ENCODE results near the gene GPR107.
A peak's percentile ranks its signal among the peaks of the same experiment; 100 is the strongest.

Gene GPR107

DNA sequence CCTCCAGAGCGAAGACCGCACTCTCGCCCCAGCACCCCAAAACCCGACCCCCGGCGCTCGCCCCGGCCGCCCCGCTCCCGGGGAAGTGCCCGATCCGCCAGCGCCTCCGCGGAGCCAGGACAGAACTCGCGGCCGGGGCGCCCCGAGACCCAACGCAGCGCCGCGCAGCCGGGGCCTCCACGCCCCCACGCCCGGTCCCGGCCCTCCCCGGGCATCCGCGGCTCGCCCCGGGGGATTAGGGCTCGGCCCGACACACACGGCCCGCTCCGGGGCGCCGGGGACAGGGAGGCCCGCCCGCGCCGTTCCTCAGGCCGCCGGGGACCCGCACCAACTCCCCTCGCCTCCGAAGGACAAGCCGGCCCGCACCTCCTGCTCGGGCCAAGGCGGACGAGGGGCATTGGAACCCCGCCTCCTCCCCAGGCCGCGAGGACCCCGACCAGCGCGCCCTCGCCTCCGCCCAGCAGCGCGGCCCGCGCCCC lies 11.3 kb upstream of the GPR107 start:
- H3K4me3 Mint-ChIP-seq, result peak overlapping the region; percentile 95
- H3K27ac Mint-ChIP-seq, result peak overlapping the region; percentile 92
- peaks cover 62% of the 10 kb centered on the region for H3K4me1 Mint-ChIP-seq
- H3K27me3 Mint-ChIP-seq, result no peaks in the 10 kb centered on the region
- H3K9me3 Mint-ChIP-seq, result no peaks in the 10 kb centered on the region
- H3K36me3 Mint-ChIP-seq, result peaks cover 2% of the 10 kb centered on the region

DNA sequence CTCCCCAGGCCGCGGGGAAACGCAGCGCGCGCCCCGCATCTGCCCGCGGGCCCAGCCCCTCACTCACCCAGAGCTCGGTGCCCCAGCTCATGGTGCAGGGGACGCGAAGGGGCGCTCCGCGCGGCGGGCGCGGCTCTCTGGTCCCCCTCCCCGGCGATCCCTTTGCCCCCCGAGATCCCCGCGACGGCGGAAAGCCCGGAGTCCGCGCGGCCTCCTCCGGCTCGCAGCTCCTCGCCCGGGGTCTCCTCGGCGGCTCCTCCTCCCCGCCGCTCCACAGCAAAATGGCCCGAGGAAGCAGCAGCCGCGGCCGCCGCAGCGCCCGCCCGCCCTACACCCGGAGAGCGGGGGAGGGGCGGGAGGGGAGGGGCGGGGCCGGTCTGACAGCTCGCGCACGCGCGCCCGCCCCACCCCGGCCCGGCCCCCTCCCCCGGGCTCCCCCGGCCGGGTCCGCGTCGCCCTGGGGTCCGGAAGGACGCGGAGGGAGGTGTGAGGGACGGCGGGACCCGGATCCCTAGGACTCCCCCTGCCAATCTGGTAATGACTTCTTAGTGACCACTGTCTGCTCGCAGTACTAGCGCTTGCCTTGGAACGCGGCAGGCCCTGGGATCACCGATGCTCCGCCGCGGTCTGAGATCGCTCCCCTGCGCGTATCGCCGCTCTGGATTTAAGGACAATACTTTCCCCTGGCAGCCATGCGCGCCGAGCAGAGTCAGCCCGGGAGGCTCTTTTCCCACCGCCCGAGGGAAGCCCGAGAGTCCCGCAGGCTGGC lies 10.6 kb upstream of the GPR107 start, which contains the start of gene FNBP1:
Gene FNBP1 (minus strand): TSS at position 305 of the 769 bp plus-strand sequence. CDS start 214 bp downstream, at position 91.
- Mint-ChIP-seq H3K27ac (peak within 1 kb of the TSS; percentile 95), H3K4me3 (peak within 1 kb of the TSS; percentile 95), H3K4me1 (peaks cover 57% of the 10 kb centered on the region), H3K9me3 (no peaks in the 10 kb centered on the region), H3K36me3 (peaks cover 2% of the 10 kb centered on the region), H3K27me3 (no peaks in the 10 kb centered on the region)

DNA sequence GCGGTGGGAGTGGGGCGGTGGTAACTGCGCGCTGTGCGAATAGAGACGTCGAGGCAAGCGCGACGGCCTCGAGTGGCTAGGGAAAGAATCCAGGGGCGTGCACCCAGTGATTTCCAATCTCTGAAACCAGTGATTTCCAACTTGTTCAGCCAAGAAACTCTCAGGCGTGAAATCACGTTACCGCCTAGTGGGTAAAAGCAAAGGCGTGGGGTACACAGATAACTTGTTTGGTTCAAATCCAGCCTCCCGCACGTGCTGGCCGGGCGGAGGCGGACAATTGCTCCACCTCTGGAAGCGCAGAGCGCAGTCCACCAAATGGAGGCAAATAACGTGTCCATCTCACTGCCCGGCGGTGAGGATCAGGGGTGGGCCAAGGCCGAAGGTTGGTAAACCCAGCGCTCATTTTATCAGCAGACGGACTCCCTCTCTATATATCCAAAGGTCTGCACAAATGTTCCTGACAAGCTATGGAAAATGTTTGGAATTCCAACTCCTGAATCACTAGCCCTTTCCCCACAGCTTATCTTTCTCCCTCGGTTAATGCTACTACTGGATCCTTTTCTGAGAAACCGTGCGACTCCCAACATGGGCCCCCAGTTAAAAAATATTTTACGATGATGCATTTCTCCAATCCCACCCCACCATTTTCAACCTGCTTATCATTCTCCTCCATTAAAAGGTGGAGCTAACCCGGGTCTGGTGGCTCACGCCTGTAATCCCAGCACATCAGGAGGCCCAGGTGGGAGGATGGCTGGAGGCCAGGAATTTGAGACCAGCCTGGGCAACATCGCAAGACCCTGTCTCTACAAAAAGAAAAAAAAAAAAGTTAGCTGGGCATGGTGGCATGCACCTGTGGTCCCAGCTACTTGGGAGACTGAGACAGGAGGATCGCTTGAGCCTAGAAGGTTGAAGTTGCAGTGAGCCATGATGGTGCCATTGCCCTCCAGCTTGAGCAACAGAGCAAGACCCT lies 9.8 kb upstream of the GPR107 start:
- peaks cover 2% of the 10 kb centered on the region for H3K36me3 Mint-ChIP-seq

DNA sequence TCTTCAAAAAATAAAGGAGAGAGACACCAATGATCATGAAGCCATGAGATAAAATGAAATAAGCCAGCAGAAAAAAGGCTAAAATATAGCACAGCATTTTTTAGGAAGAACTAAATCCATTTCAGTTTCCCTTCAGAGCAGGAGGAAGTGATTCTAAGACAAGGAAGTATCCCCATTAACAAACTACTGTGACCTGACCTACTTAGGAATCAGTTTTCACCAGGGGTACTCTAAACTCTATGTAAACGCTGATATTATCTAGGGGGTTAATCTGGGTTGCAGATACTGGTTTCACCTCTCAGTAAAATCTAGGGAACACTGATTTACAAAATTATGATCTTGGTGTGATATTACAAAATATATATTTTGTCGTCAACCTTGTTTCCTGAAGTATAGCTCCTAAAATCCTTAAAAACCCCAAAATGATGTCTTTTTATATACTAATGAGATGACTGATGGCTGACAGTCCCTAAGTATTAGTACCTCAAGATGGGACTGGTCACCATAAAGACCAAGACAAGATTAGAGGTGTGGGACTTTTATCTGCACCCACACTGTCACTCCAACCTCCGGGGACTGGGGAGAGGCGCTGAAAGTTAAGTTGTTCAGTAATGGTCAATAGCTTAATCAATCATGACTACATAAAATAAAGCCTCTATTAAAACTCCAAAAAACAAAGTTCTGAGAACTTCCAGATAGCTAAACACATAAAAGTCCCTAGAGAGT lies 7.8 kb upstream of the GPR107 start:
- H3K27me3 Mint-ChIP-seq, result no peaks in the 10 kb centered on the region
- no peaks in the 10 kb centered on the region for H3K9me3 Mint-ChIP-seq
- H3K4me3 Mint-ChIP-seq, result no peak overlapping the region
- H3K27ac Mint-ChIP-seq, result peak overlapping the region; percentile 79
- no peaks in the 10 kb centered on the region for H3K36me3 Mint-ChIP-seq
- peaks cover 45% of the 10 kb centered on the region for H3K4me1 Mint-ChIP-seq

More for the DNA sequence above, 9.8 kb upstream of the GPR107 start:
- Mint-ChIP-seq H3K4me3 (peak overlapping the region; percentile 88), H3K4me1 (peaks cover 51% of the 10 kb centered on the region), H3K27me3 (no peaks in the 10 kb centered on the region), H3K9me3 (no peaks in the 10 kb centered on the region), H3K27ac (peak overlapping the region; percentile 95)

DNA sequence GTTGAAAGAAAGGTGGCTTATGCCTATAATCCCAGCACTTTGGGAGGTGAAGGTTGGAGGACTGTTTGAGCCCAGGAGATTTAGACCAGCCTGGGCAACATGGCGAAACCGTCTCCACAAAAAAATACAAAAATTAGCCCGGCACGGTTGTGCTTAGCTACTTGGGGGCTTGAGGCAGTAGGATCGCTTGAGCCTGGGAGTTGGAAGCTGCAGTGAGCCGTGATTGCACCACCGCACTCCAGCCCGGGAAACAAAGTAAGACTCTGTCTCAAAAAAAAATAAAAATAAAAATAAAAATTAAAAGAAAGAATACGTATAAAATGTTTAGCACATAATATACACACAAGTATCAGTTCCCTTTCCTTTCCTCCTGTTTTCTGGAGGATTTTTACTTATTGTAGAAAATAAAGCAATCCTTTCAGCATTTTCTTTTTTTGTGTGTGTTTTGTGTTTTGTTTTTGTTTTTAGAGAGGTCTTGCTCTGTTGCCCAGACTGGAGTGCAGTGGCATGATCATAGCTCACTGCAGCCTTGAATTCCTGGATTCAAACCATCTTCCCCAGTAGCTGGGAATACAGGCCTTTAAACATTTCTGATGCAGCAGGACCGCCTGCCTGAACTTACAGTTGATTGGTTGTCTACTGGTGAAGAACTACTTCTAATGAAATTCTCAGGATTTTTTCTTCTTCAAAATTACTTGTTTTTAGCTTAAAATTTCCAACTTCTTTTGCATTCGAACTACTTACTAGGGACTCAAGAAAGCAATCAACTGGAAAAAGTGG lies 4.1 kb upstream of the GPR107 start:
- Mint-ChIP-seq H3K4me1 (peaks cover 44% of the 10 kb centered on the region), H3K36me3 (no peaks in the 10 kb centered on the region), H3K9me3 (no peaks in the 10 kb centered on the region), H3K27me3 (no peaks in the 10 kb centered on the region), H3K27ac (no peak overlapping the region), H3K4me3 (no peak overlapping the region)

DNA sequence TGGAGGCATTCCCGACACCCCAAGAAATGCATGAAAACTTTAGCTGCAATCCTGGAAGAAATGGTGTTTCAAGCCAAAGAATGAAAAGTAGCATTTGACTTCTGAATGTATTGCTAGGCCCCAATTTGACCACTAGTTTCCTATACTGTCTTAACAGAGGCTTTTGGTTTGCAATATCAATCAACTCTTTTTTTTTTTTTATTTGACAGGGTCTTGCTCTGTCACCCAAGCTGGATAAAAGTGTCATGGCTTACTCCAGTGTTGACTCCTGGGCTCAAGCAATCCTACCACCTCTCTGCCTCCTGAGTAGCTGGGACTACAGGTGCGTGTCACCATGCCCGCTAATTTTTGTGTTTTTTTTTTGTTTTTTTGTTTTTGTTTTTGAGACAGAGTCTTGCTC lies 3.2 kb upstream of the GPR107 start:
- Mint-ChIP-seq H3K4me3 (peak overlapping the region; percentile 33), H3K36me3 (no peaks in the 10 kb centered on the region), H3K9me3 (no peaks in the 10 kb centered on the region), H3K4me1 (peaks cover 42% of the 10 kb centered on the region), H3K27ac (no peak overlapping the region), H3K27me3 (no peaks in the 10 kb centered on the region)

DNA sequence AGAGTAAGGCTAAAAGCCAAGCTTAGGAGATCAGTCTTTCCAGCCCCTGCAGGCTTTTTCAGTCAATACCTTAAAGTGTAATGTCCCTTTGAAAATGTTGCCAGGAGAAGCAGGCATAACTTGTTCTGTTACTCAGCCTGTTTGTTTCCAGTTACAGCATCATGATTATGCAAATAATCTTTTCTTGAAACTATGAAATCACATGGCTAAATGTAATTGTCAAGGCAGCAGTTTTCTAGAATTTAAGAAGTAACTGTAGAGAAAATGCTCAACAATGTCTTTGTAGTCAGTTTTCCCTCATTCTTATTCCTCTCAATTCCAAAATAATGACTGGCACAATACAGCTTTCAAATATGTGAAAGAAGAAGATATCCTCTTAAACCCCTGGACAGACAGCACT lies 1.9 kb upstream of the GPR107 start:
- Mint-ChIP-seq H3K36me3 (no peaks in the 10 kb centered on the region), H3K27ac (peak overlapping the region; percentile 56), H3K27me3 (no peaks in the 10 kb centered on the region), H3K4me3 (peak overlapping the region; percentile 70), H3K9me3 (no peaks in the 10 kb centered on the region), H3K4me1 (peaks cover 33% of the 10 kb centered on the region)

DNA sequence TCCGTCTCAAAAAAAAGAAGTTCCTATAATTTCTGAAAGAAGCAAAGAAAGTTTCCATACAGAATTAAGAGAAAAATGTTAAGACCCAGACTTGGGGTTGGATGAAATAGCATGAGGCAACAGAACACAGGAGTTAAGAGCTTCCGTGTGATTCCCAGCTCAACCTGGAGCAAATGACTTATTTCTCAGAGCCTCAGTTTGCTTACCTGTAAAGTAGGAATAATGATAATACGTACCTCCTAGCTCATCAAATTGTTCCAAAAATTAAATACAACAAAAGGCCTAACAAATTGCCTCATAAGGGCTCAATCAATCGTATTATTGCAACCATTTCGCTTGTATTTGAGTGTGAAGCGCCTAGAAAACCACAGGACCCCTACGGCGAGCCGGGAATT lies 600 bp upstream of the GPR107 start:
- Mint-ChIP-seq H3K36me3 (no peaks in the 10 kb centered on the region), H3K27ac (peak overlapping the region; percentile 85), H3K27me3 (no peaks in the 10 kb centered on the region), H3K4me1 (peaks cover 36% of the 10 kb centered on the region), H3K9me3 (no peaks in the 10 kb centered on the region), H3K4me3 (peak overlapping the region; percentile 95)

DNA sequence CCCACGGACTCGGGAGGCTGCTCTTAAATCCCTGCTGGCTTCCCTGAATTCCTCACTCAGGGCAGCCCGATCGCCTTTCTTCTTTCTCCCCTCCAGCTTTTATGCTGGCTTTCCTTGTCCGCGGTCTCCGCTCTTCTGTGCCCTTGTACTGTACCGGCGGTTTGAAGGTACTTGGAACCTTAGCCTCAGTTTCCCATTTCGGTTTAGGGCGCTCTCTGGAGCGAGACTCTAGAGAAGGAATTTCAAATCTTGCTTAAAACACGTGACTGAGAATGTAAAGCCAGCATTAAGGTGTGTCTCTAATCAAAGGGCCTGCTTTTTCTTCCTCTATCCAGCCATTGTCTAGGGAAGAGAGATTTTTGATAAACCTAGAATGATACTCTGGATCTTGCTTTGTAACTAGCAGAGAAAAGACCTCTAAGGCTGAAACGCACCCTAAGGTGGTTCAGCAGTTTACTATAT lies 650 bp downstream of the GPR107 start:
- peak overlapping the region; percentile 95 for H3K4me3 Mint-ChIP-seq
- no peaks in the 10 kb centered on the region for H3K9me3 Mint-ChIP-seq
- H3K27me3 Mint-ChIP-seq, result no peaks in the 10 kb centered on the region
- H3K4me1 Mint-ChIP-seq, result peaks cover 41% of the 10 kb centered on the region
- H3K27ac Mint-ChIP-seq, result peak overlapping the region; percentile 95
- no peaks in the 10 kb centered on the region for H3K36me3 Mint-ChIP-seq

DNA sequence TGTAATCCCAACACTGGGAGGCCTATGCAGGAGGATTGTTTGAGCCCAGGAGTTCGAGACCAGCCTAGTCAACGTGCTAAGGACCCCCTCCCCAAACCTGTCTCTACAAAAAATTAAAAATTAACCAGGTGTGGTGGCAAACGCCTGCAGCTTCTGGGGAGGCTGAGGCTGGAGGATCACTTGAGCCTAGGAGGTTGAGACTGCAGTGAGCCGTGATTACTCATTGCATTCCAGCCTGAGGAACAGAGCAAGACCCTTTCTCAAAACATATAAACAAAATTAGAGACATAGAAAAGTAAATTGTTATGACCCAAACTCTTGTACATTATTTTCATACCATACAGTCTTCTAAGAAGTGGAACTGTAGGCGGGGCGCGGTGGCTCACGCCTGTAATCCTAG lies 1.1 kb downstream of the GPR107 start:
- peaks cover 41% of the 10 kb centered on the region for H3K4me1 Mint-ChIP-seq
- no peaks in the 10 kb centered on the region for H3K9me3 Mint-ChIP-seq
- H3K36me3 Mint-ChIP-seq, result no peaks in the 10 kb centered on the region
- H3K27me3 Mint-ChIP-seq, result no peaks in the 10 kb centered on the region
- H3K4me3 Mint-ChIP-seq, result peak overlapping the region; percentile 95
- peak overlapping the region; percentile 95 for H3K27ac Mint-ChIP-seq

DNA sequence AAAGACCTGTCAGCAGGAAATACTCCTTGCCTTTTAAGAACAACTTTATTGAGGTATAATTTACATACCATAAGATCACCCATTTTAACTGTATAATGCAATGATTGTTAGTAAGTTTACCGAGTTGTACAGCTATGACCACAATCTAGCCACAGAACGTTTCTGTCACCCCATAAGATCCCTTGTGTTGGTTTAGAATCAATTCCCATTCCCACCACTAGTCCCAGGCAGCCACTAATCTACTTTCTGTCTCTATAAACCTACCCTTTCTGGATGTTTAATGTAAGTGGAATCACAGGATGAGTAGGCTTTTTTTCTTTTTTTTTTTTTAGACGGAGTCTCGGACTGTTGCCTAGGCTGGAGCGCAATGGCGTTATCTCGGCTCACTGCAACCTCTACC lies 4.4 kb downstream of the GPR107 start:
- Mint-ChIP-seq H3K36me3 (no peaks in the 10 kb centered on the region), H3K4me3 (no peak overlapping the region), H3K9me3 (no peaks in the 10 kb centered on the region), H3K4me1 (peaks cover 39% of the 10 kb centered on the region), H3K27ac (no peak overlapping the region), H3K27me3 (no peaks in the 10 kb centered on the region)

DNA sequence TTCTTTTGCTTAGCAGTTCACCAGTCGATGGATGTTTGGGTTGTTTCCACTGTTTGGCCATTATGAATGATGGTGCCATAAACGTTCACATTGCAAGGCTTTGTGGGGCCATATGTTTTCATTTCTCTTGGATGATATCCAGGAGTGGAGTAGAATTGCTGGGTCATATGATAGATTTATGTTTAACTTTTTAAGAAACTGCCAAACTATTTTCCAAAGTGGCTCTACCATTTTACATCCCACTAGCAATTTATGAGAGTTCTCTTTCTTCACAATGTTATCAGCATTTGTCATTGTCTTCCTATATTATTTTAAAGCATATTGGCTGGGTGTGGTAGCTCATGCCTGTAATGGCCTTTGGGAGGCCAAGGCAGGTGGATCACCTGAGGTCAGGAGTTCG lies 5.2 kb downstream of the GPR107 start:
- Mint-ChIP-seq H3K4me3 (no peak overlapping the region), H3K4me1 (peaks cover 42% of the 10 kb centered on the region), H3K27me3 (no peaks in the 10 kb centered on the region), H3K27ac (no peak overlapping the region), H3K9me3 (no peaks in the 10 kb centered on the region), H3K36me3 (no peaks in the 10 kb centered on the region)

DNA sequence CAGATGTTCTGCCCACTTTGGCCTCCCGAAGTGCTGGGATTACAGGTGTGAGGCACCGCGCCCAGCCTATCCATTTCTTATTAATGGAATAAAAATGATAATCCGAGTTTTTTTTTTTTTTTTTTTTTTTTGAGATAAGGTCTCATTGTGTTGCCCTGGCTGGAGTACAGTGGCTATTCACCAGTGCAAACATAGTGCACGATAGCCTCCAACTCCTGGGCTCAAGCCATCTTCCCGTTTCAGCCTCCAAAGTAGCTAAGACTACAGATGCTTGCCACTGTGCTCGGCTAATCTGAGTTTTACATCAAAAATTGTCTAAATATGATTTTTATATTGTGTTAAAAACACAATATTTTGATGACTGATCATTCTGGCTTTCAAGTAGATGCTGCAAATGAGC lies 6.6 kb downstream of the GPR107 start:
- no peaks in the 10 kb centered on the region for H3K9me3 Mint-ChIP-seq
- peaks cover 35% of the 10 kb centered on the region for H3K4me1 Mint-ChIP-seq
- H3K27me3 Mint-ChIP-seq, result no peaks in the 10 kb centered on the region
- no peak overlapping the region for H3K27ac Mint-ChIP-seq
- no peak overlapping the region for H3K4me3 Mint-ChIP-seq
- peaks cover 3% of the 10 kb centered on the region for H3K36me3 Mint-ChIP-seq

DNA sequence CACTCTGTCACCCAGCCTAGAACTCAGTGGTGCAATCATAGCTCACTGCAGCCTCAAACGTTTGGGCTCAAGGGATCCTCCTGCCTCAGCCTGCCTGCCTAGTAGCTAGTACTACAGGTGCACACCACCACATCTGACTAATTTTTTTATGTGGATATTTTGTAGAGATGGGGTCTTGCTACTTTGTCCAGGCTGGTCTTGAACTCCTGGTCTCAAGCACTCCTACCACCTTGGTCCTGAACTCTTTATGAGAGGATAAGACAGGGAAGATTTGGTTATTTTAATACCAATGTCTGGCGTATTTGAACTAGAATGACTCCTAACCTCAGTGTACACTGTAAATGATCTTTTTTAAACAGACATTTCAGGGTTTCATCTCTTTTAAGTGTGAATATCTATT lies 9.0 kb downstream of the GPR107 start:
- peaks cover 3% of the 10 kb centered on the region for H3K36me3 Mint-ChIP-seq
- H3K27ac Mint-ChIP-seq, result no peak overlapping the region
- H3K4me3 Mint-ChIP-seq, result peak overlapping the region; percentile 11
- H3K4me1 Mint-ChIP-seq, result peaks cover 42% of the 10 kb centered on the region
- H3K27me3 Mint-ChIP-seq, result no peaks in the 10 kb centered on the region
- H3K9me3 Mint-ChIP-seq, result no peaks in the 10 kb centered on the region

All from activated naive CD4-positive, alpha-beta T cell treated with anti-CD3 and anti-CD28 coated beads, Interleukin-2, amount 50 U/mL, for 24 hours (primary cell).